Neuron (in vitro differentiated cells): Measurements from ENCODE around the gene CPEB4.

Experiments used
- H2AFZ ChIP-seq: one replicate; pipeline ENCODE4 v1.6.1; 2013; ENCODE audit warnings: low read depth, mild to moderate bottlenecking, inconsistent platforms, low read length, moderate library complexity
- H3K27me3 ChIP-seq: one replicate; pipeline ENCODE4 v1.6.1; 2013; ENCODE audit warnings: low read length; ENCODE audit not compliant: insufficient read depth
- H3K36me3 ChIP-seq: one replicate; pipeline ENCODE4 v1.6.1; 2013; ENCODE audit warnings: low read length; ENCODE audit not compliant: insufficient read depth
- H3K4me1 ChIP-seq: one replicate; pipeline ENCODE4 v1.6.1; 2013; ENCODE audit warnings: low read length; ENCODE audit not compliant: insufficient read depth
- H3K4me3 ChIP-seq: 2 replicates; pipeline ENCODE4 v1.5.1; 2013; ENCODE audit warnings: mild to moderate bottlenecking, low read length, moderate library complexity
- H3K9me3 ChIP-seq: one replicate; pipeline ENCODE4 v1.6.1; 2013; ENCODE audit warnings: low read length

CPEB4 gene

GRCh38 chr5:173884402-173885053, 3.6 kb upstream of the CPEB4 start:
- H3K4me3 ChIP-seq = no peak overlapping the region
- no peak overlapping the region for H2AFZ ChIP-seq
- no peaks in the 10 kb centered on the region for H3K27me3 ChIP-seq
- no peaks in the 10 kb centered on the region for H3K36me3 ChIP-seq
- H3K4me1 ChIP-seq = peaks cover 10% of the 10 kb centered on the region
- H3K9me3 ChIP-seq = no peaks in the 10 kb centered on the region

GRCh38 chr5:173885054-173885443, 3.1 kb upstream of the CPEB4 start:
- Histone ChIP-seq H3K4me3 (no peak overlapping the region), H3K4me1 (peaks cover 14% of the 10 kb centered on the region), H3K36me3 (no peaks in the 10 kb centered on the region), H3K27me3 (no peaks in the 10 kb centered on the region), H3K9me3 (no peaks in the 10 kb centered on the region), H2AFZ (no peak overlapping the region)

GRCh38 chr5:173885475-173886010, 2.6 kb upstream of the CPEB4 start:
- H2AFZ ChIP-seq = no peak overlapping the region
- no peak overlapping the region for H3K4me3 ChIP-seq
- H3K27me3 ChIP-seq = no peaks in the 10 kb centered on the region

GRCh38 chr5:173886150-173886549, 2.0 kb upstream of the CPEB4 start:
- no peaks in the 10 kb centered on the region for H3K36me3 ChIP-seq

More at GRCh38 chr5:173885475-173886010, 2.6 kb upstream of the CPEB4 start:
- H3K4me1 ChIP-seq = peaks cover 14% of the 10 kb centered on the region
- no peaks in the 10 kb centered on the region for H3K36me3 ChIP-seq
- H3K9me3 ChIP-seq = no peaks in the 10 kb centered on the region

GRCh38 chr5:173888473-173889131, 453 bp downstream of the CPEB4 start:
- Histone ChIP-seq H3K36me3 (no peaks in the 10 kb centered on the region), H3K9me3 (no peaks in the 10 kb centered on the region), H2AFZ (peak overlapping the region; percentile 58), H3K4me1 (peaks cover 18% of the 10 kb centered on the region), H3K27me3 (no peaks in the 10 kb centered on the region), H3K4me3 (peak overlapping the region; percentile 69)

More at GRCh38 chr5:173886150-173886549, 2.0 kb upstream of the CPEB4 start:
- H3K9me3 ChIP-seq = no peaks in the 10 kb centered on the region
- H3K27me3 ChIP-seq = no peaks in the 10 kb centered on the region
- no peak overlapping the region for H3K4me3 ChIP-seq
- H2AFZ ChIP-seq = no peak overlapping the region
- peaks cover 14% of the 10 kb centered on the region for H3K4me1 ChIP-seq

GRCh38 chr5:173890195-173890991, 2.2 kb downstream of the CPEB4 start:
- Histone ChIP-seq H3K4me3 (peak overlapping the region; percentile 69), H3K27me3 (no peaks in the 10 kb centered on the region), H3K9me3 (no peaks in the 10 kb centered on the region), H2AFZ (no peak overlapping the region), H3K36me3 (no peaks in the 10 kb centered on the region), H3K4me1 (peaks cover 16% of the 10 kb centered on the region)

- Histone ChIP-seq H3K9me3 (no peaks in the 10 kb centered on the region), H3K4me3 (peak overlapping the region; percentile 34), H3K36me3 (no peaks in the 10 kb centered on the region), H2AFZ (no peak overlapping the region), H3K4me1 (peaks cover 16% of the 10 kb centered on the region), H3K27me3 (no peaks in the 10 kb centered on the region)
Measured at GRCh38 chr5:173891308-173892116, 3.4 kb downstream of the CPEB4 start.

GRCh38 chr5:173893192-173893561, 5.0 kb downstream of the CPEB4 start:
- peaks cover 14% of the 10 kb centered on the region for H3K4me1 ChIP-seq
- no peak overlapping the region for H3K4me3 ChIP-seq
- no peaks in the 10 kb centered on the region for H3K27me3 ChIP-seq
- H2AFZ ChIP-seq = no peak overlapping the region
- no peaks in the 10 kb centered on the region for H3K9me3 ChIP-seq
- H3K36me3 ChIP-seq = no peaks in the 10 kb centered on the region

- H3K9me3 ChIP-seq = no peaks in the 10 kb centered on the region
- no peaks in the 10 kb centered on the region for H3K36me3 ChIP-seq
- no peaks in the 10 kb centered on the region for H3K27me3 ChIP-seq
- no peak overlapping the region for H3K4me3 ChIP-seq
- H3K4me1 ChIP-seq = peaks cover 4% of the 10 kb centered on the region
- no peak overlapping the region for H2AFZ ChIP-seq
Measured at GRCh38 chr5:173895401-173896165, 7.4 kb downstream of the CPEB4 start.

- H3K36me3 ChIP-seq = no peaks in the 10 kb centered on the region
- H3K27me3 ChIP-seq = no peaks in the 10 kb centered on the region
- no peak overlapping the region for H2AFZ ChIP-seq
- H3K9me3 ChIP-seq = no peaks in the 10 kb centered on the region
- H3K4me3 ChIP-seq = no peak overlapping the region
- peaks cover 4% of the 10 kb centered on the region for H3K4me1 ChIP-seq
Measured at GRCh38 chr5:173896631-173897030, 8.5 kb downstream of the CPEB4 start.

GRCh38 chr5:173901705-173902104, 13.6 kb downstream of the CPEB4 start:
- no peaks in the 10 kb centered on the region for H3K27me3 ChIP-seq
- H3K4me1 ChIP-seq = no peaks in the 10 kb centered on the region
- H3K36me3 ChIP-seq = no peaks in the 10 kb centered on the region

GRCh38 chr5:173902334-173902733, 14.2 kb downstream of the CPEB4 start:
- Histone ChIP-seq H3K36me3 (no peaks in the 10 kb centered on the region), H3K27me3 (no peaks in the 10 kb centered on the region), H3K9me3 (no peaks in the 10 kb centered on the region), H2AFZ (no peak overlapping the region), H3K4me3 (no peak overlapping the region), H3K4me1 (no peaks in the 10 kb centered on the region)

More at GRCh38 chr5:173901705-173902104, 13.6 kb downstream of the CPEB4 start:
- Histone ChIP-seq H3K9me3 (no peaks in the 10 kb centered on the region), H2AFZ (no peak overlapping the region), H3K4me3 (no peak overlapping the region)
